ENCODE data around the gene LIN28B.

DNA sequence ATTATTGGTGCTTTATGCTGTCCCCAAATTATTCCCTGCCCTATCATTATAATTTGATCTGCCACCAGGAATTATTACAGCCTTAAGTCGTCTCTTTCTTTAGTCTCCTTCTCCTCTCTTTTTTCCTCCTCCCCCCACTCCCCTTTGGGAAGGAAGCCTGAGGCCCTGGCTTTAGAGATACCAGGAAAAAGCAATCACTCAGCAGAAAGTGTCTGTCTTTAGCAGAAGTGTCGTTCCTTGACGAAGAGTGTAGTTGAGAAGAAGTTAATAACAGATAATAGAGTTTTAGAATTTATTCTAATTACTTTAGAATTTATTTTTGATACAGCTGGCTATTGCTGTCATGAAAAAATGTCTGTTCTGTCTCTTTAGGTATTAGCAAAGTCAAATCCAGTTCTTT lies 16.5 kb downstream of the LIN28B start:
- TF ChIP-seq, protein P1, sequence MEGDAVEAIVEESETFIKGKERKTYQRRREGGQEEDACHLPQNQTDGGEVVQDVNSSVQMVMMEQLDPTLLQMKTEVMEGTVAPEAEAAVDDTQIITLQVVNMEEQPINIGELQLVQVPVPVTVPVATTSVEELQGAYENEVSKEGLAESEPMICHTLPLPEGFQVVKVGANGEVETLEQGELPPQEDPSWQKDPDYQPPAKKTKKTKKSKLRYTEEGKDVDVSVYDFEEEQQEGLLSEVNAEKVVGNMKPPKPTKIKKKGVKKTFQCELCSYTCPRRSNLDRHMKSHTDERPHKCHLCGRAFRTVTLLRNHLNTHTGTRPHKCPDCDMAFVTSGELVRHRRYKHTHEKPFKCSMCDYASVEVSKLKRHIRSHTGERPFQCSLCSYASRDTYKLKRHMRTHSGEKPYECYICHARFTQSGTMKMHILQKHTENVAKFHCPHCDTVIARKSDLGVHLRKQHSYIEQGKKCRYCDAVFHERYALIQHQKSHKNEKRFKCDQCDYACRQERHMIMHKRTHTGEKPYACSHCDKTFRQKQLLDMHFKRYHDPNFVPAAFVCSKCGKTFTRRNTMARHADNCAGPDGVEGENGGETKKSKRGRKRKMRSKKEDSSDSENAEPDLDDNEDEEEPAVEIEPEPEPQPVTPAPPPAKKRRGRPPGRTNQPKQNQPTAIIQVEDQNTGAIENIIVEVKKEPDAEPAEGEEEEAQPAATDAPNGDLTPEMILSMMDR (IDR thresholded peaks at IDR 0.05; ENCODE audit: insufficient read depth, low read length), result no peak
- no peak for TF ChIP-seq GABPA (IDR thresholded peaks at IDR 0.05; ENCODE audit: low read depth)
